GM19193 (cell line): ENCODE data around the gene TBC1D10A.
A peak's percentile ranks its signal among the peaks of the same experiment; 100 is the strongest.

Experiments used
- POLR2A ChIP-seq: IDR thresholded peaks from 4 replicates; pipeline ENCODE4 v1.6.1; 2011; ENCODE audit not compliant: insufficient read depth, insufficient read length; ENCODE audit errors: extremely low read depth

The TBC1D10A gene

GRCh38 chr22:30279046-30279788 lies 47.5 kb downstream of the TBC1D10A start:
- no peak for TF ChIP-seq POLR2A

DNA sequence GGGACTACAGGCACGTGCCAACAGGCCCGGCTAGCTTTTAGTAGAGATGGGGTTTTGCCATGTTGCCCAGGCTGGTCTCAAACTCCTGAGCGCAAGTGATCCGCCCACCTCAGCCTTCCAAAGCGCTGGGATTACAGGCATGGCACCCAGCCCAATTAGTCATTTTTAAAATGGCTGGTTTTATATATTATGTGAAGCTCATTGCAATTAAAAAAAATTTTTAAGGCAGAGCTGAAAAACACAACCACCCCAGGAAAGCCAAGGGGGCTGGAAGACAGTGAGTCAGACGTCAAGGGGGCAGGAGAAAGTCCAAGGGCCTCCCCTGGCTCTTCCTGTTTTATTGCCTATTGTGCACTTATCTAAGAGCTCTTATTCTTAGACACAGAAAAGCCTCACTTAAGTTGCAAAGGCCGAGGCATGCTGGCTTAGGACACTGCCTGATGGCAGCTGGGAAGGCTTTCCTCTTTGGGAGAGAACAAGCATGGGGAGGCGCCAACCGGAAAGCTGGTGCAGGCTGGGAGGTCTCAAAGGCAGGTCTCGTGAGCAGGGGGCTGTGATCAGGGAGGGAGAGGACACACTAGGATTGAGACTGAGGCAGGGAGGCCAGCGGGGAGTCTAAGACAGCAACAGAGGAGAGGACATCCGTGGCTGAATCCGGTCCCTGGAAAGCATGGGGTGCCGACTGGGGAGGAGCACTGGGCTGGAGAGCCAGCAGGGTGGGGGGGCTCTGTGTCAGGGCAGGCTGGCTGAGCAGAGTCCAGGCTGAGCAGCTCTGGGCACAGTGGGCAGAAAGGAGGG lies 49.0 kb downstream of the TBC1D10A start:
- no peak for TF ChIP-seq POLR2A

DNA sequence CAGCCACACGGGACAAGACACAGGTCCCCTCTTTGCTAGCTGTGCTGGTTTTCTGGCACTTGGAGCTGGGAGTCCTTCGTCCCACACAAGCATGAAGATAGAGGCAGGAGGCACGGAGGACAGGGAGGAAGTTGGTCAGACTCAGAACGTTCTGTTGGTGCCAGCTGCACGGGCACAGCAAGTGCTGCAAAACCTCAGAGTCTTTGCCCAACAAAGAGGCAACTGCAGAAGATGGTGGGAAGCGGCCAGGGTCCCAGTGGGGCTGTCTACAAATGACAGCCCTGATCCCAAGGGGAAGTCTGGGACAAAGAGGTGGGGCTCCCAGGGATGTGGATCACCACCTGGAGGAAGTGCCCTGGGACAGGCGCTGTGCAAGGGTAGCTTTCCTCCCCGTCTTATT lies 50.7 kb downstream of the TBC1D10A start:
- TF ChIP-seq POLR2A = no peak

DNA sequence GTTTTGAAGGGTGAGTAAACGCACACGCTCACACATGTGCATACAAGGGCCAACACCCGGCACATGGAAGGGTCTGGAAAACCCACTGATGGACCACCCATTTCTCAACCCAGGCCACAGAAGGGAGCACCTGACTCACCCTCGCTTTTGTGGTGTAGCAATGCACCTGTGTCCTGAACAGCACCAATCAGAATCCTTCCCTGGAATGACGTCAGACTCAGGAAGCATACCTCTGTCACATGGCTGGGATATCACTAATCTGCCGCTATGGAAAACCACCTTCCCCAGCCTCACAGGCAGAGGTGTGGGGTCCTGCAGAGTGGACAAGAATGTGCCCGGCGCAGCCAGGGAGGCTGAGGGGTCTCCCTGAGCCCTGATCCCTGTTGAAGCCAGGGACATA lies 51.1 kb downstream of the TBC1D10A start:
- no peak for TF ChIP-seq POLR2A

- no peak for TF ChIP-seq POLR2A
Measured at GRCh38 chr22:30274437-30274812, 52.3 kb downstream of the TBC1D10A start.

- no peak for TF ChIP-seq POLR2A
Measured at GRCh38 chr22:30273711-30274436, 52.9 kb downstream of the TBC1D10A start.

DNA sequence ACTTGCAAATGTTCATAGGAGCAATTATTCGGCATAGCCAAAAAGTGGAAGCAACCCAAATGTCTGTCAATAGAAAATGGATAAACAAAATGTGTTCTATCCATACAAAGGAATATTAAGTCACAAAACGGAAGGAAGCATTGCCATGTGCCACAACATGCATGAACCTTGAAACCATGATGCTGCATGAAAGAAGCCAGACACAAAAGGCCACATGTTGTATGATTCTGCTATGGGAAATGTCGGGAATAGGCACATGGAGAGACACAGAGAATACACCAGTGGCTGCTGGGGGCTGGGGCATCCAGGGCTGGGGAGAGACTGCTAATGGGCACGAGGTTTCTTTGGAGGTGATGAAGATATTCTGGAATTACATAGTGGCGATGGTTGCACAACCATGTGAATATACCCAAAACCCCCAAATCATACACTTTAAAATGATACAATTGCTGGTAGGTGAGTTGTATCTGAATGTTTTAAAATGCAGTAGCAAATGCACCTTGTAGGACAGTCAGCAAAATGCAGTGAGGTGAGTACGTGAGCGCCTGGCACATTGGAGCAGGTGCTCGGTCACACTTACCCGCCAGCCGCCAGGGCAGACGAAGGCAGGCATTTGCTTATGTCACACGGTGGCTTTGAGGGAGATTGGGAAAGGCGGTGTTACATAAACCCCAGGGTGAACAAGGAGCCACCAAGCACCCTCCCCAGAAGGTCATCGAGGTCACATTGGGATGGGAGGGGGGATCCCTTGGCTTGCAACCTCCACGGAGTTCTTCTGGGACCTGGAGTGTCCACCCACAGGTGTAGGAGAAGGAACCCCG lies 53.8 kb downstream of the TBC1D10A start:
- no peak for TF ChIP-seq POLR2A

GRCh38 chr22:30270832-30271231 lies 55.9 kb downstream of the TBC1D10A start:
- TF ChIP-seq POLR2A = no peak

- TF ChIP-seq POLR2A = no peak
Measured at GRCh38 chr22:30268331-30268730, 58.4 kb downstream of the TBC1D10A start.

DNA sequence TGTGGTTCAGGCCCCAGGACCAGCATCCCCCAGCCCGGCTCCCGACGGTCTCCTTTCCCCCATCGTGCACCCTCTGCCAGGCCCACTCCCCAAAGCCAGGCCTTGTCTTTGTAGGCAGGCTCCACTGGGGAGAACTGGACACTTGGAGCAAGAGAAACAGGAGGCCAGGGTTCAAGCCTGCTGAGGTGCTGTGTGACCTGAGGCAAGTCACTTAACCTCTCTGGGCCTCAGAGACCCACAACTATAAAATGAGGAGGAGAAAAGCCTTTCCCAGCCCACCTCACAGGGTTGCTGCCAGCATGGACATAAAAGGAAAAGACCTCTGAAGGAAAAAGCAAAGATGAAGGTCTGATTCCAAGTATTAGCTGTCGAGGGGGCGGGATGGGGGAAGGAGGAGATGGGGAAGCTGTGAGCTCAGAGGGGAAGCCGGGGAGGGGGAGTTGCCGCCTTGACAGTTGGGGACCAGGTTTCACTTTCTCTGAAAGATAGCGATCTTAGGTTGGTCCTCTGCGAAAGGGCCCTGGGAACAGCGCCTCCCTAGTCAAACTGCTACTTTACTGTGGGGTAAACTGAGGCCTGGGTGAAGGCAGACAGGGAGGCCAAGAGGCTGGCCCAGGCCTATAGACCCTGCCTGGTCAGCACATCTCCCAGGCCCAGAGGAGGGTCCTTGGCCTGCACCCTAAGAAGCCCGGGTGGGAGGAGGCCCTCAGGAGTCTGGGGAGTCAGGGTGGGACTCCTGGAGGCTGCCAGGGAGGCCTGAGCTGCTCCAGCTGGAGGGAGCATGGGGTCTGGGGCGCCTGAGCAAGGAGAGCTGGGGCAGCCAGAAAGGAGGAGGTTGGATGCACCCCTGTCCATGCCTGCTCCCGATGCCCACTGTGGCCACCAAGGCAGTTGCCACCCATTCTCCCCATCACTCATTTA lies 59.1 kb downstream of the TBC1D10A start:
- TF ChIP-seq POLR2A = no peak

DNA sequence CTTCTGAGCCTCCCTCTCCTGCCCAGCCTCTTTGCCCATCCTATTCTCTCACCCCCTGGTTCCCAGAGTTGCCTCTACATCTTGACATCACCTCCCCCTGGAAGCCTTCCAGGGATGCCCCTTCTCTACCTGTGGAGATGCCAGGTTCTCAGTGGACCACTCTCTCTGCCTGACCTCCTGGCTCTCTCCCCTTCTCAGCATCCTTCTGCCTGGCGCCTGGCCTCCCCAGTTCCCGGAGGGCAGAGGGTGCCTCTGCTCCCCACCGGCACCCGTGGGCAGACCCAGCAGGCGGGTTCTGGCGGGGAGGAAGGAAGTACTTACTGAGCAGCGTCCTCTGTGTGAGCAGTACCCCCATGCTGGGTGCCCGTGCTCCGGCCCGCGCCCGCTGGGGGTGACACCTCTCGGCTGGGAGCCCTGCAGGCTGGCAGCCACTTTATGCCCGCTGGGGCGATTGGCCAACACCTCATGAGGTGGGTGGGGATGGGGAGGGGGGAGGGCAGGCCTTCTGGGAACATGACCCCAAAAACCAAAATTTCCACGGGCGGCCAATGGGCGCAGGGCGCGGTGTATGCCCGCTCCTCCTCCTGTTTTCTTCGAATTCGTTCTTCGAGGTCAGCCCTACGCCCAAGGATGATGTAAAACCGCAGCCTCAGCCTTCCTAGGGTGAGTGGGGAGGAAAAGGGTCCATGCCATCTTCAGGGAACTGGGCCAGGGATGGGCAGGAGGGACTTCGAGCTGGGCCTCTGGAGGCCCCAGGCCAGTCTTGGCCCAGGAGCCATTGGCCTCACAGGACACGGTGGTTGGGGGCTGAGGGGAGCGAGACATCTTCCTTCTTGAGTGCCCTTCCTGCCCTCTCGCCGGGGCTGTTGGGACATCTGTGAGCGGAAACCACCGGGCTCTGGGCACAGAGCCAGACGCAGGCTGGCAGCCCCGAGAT lies 60.0 kb downstream of the TBC1D10A start, which contains the start of gene OSM:
TSS of gene OSM (minus strand) at position 407 of the 937 bp plus-strand sequence. CDS start at position 355, 52 bp downstream.
- TF ChIP-seq POLR2A = peak; percentile 47

- peak; percentile 71 for TF ChIP-seq POLR2A
Measured at GRCh38 chr22:30265823-30266444, 60.8 kb downstream of the TBC1D10A start.
